Thymus (tissue), 11 donors: Measurements from ENCODE around the gene DZIP3. TPM values are rescaled to one million over a fixed set of nuclear protein-coding genes. Genes with fewer than 3 reads are reported as not detected.
"Not testable (repeated sequence)": the region's sequence is repeated elsewhere in the genome, so short reads cannot be mapped to it uniquely, and the experiment has no call there.

Source experiments
- DNase-seq, 9 donors: peaks; one replicate each; pipeline ENCODE4 v3.0.0-alpha.2; 2013; ENCODE audit warnings: low spot score in 9 of 9, low read depth in 6 of 9, missing footprints in 1 of 9
- H3K27ac ChIP-seq, 2 donors: one replicate each; pipeline ENCODE4 v1.5.1; 2013; ENCODE audit warnings: control low read depth in 1 of 2, low read depth in 1 of 2, low read length in 1 of 2, mild to moderate bottlenecking in 1 of 2, moderate library complexity in 1 of 2
- H3K27me3 ChIP-seq, 2 donors: one replicate each; pipeline ENCODE4 v1.5.1; 2013; ENCODE audit warnings: low read length in 1 of 2; ENCODE audit not compliant: control insufficient read depth in 2 of 2, insufficient read depth in 1 of 2
- H3K36me3 ChIP-seq, 2 donors: one replicate each; pipeline ENCODE4 v1.5.1; 2013; ENCODE audit warnings: low read length in 1 of 2, mild to moderate bottlenecking in 1 of 2, moderate library complexity in 1 of 2; ENCODE audit not compliant: control insufficient read depth in 2 of 2, insufficient read depth in 2 of 2
- H3K4me1 ChIP-seq, 2 donors: one replicate each; pipeline ENCODE4 v1.5.1; 2013; ENCODE audit warnings: low read length in 2 of 2; ENCODE audit not compliant: control insufficient read depth in 2 of 2, insufficient read depth in 2 of 2
- H3K4me3 ChIP-seq, 2 donors: one replicate each; pipeline ENCODE4 v1.5.1; 2013; ENCODE audit warnings: low read length in 2 of 2, control low read depth in 1 of 2, mild to moderate bottlenecking in 1 of 2
- H3K9me3 ChIP-seq, 2 donors: one replicate each; pipeline ENCODE4 v1.5.1; 2013; ENCODE audit warnings: low read length in 1 of 2, mild to moderate bottlenecking in 1 of 2; ENCODE audit not compliant: control insufficient read depth in 2 of 2, insufficient read depth in 1 of 2
- WGBS: extraction: QIAGEN DNeasy Blood & Tissue Kit; methylation state at CpG from one replicate; pipeline ENCODE4 v1.1.7; 2013; 5-methylcytosine and 5-hydroxymethylcytosine counted together
- polyA plus RNA-seq: library from polyadenylated mRNA; stranded (reverse); fragments of 200-250 nt; gene quantifications from one replicate; pipeline ENCODE4 v1.2.3, GENCODE V29; 2013
- total RNA-seq: library from RNA; stranded (reverse); fragments of 120-200 nt; gene quantifications from one replicate; pipeline ENCODE4 v1.2.4, GENCODE V29; 2013
- donor health status: healthy.

DZIP3 gene
- total and polyA plus RNA-seq, 2 donors: 12.7 to 13.4 TPM

DNA sequence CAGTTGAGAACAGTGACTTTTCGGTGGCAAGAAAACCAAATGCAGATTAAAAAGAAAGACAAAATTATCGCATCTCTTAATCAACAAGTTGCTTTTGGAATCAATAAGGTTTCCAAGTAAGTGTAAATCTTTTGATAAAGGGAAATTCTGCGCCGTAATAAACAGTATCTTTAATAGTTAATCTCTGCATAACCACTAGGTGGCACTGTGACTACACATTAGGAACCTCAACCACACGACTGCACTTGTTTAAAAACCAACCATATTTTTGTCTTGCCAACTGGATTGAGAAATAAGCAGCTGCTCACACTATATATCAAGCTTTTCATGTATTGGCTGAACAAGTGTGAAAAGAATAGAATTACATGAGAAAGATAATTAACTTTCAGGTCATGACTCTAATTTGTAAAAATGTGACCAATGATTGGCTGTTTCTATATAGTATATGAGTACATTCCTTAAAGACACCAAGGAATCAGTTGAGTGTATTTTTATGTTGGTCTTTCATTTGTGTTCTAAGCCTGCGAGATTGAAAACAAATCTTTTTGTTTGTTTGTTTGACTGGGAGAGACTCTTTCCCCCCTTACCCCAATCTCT, 72.7 kb downstream of the DZIP3 start:
- peak; percentile 30 to 84 (median 78) for DNase-seq
- Histone ChIP-seq H3K27me3 (no peaks in the 10 kb centered on the region), H3K4me1 (peaks cover 3 to 7% of the 10 kb centered on the region in 2 donors), H3K36me3 (no peaks in the 10 kb centered on the region), H3K9me3 (no peaks in the 10 kb centered on the region), H3K4me3 (no peak overlapping the region), H3K27ac (no peak overlapping the region)
- 29% methylated on average over 6 of the region's 6 CpGs for WGBS

DNA sequence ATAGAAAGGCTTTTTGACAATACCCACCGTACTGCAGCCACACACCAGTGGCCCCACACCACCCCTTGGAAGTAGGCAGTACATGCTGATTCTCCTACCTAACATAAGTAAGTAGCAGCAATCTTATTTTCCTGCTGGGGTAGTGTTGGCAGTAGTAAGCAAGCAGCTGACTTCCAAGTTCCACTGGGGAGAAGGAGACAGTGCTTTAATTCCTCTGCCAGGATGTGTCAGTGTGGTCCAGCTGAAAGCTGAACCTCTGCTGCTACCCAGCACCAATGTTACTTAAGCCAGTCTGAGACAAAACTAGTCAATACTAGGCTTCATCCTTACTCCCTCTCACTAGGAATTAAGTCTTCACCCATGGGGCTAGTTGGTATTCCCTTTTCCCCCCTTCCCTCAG, 74.7 kb downstream of the DZIP3 start:
- no peak for DNase-seq
- peaks cover 3 to 7% of the 10 kb centered on the region in 2 donors for H3K4me1 ChIP-seq
- 91% methylated on average over 1 of the region's 1 CpG for WGBS

DNA sequence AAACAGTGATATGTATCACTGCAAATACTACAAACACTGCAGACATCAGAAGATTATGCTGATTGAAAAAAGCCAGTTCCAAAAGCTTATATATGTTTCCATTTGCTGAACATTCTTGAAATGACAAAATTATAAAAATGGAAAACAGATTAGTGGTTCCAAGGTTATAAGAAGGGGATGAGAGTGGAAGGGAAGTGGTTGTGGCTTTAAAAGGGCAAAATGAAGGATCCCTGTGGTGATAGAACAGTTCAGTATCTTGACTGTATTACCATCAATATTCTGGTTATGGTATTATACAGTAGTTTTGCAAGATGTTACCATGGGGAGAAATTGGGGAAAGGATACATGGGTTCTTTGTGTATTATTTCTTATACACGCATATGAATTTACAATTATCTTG, 77.8 kb downstream of the DZIP3 start:
- Histone ChIP-seq H3K27ac (no peak overlapping the region), H3K4me3 (no peak overlapping the region), H3K27me3 (no peaks in the 10 kb centered on the region), H3K9me3 (no peaks in the 10 kb centered on the region), H3K4me1 (peaks cover 3 to 7% of the 10 kb centered on the region in 2 donors), H3K36me3 (no peaks in the 10 kb centered on the region)
- DNase-seq: no peak
- 0% methylated on average over 1 of the region's 1 CpG for WGBS

More for the DNA sequence above, 74.7 kb downstream of the DZIP3 start:
- no peaks in the 10 kb centered on the region for H3K36me3 ChIP-seq
- H3K4me3 ChIP-seq: no peak overlapping the region
- no peak overlapping the region for H3K27ac ChIP-seq
- no peaks in the 10 kb centered on the region for H3K27me3 ChIP-seq
- no peaks in the 10 kb centered on the region for H3K9me3 ChIP-seq

DNA sequence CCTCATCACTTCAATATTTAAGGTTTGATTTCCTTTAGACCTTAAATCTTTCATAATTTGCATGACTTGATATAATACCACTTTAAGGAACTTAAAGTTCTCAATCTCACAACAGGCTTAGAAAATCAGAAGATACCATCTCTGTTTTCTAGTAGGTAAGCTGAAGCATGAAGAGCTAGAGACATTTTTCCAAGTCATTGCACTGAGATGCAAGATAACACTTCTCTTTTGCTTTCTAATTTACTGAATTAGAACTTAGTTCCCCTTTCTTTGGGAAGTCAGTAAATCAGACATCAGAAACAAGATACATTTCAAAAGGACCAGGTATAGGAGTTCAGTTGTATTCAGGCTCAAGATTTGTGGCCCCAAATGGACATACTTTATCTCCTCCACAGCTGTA, 79.7 kb downstream of the DZIP3 start:
- Histone ChIP-seq H3K4me3 (no peak overlapping the region), H3K9me3 (no peaks in the 10 kb centered on the region), H3K27ac (no peak overlapping the region), H3K4me1 (peaks cover 4 to 7% of the 10 kb centered on the region in 2 donors), H3K36me3 (no peaks in the 10 kb centered on the region), H3K27me3 (no peaks in the 10 kb centered on the region)
- DNase-seq: peak in 1 of 9 donors; percentile 18

DNA sequence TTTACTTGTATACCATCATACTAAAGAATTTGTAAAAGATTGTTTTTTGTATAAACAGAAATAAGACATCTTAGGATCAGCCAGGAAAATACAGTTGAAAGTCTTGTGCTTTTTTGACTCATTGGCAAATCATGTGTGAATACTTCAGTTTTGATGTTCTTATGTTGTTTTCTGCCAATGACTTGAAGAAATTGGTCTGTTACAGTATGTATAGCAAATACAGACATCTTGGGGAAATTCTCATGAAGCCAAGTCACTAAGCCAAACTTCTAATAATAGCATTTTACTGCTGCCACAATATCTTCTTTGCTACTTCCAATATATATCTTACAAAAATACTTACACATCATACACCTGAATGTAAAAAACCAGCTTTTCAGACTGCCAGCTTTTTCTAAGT, 83.2 kb downstream of the DZIP3 start:
- Histone ChIP-seq H3K4me1 (peaks cover 2 to 3% of the 10 kb centered on the region in 2 donors), H3K27ac (no peak overlapping the region), H3K4me3 (no peak overlapping the region), H3K27me3 (no peaks in the 10 kb centered on the region), H3K36me3 (peaks cover 0 to under 1% of the 10 kb centered on the region in 2 donors), H3K9me3 (no peaks in the 10 kb centered on the region)
- no peak for DNase-seq

DNA sequence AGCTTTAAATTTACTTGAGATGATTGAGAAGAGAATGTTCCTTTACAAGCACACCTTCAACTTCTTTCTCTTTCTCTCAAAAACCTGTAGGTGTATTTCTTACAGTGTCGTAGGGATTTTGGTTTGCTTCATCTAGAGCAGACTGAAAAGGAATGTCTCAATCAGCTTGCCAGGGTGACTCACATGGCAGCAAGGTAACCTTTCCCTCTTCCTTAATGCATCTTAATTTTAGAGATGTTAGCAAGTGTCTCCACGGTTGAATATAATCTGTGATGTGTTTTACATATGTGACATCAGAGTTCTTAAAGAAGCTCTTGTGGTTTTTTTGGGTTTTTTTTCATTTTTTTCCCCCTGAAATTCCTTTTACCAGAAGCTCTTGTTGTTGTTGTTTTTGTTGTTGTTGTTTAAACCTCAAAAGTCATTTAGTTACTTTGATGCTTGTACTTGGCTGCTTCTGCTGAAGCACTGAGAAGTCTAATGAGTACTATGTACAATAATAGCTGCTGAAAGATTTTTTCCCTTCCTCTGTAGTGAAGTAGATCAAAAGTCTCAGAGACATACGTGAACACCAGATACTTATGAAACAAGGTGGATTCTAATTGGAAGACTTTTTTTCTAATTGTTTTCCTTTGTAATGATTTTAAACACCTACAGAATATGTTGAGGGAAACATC, 84.6 kb downstream of the DZIP3 start:
- 55% methylated on average over 3 of the region's 3 CpGs for WGBS
- Histone ChIP-seq H3K4me3 (no peak overlapping the region), H3K4me1 (peaks cover 2 to 3% of the 10 kb centered on the region in 2 donors), H3K9me3 (no peaks in the 10 kb centered on the region), H3K27ac (no peak overlapping the region), H3K27me3 (no peaks in the 10 kb centered on the region), H3K36me3 (peaks cover 2 to 4% of the 10 kb centered on the region in 2 donors)
- DNase-seq: peak in 2 of 9 donors; percentile 15

DNA sequence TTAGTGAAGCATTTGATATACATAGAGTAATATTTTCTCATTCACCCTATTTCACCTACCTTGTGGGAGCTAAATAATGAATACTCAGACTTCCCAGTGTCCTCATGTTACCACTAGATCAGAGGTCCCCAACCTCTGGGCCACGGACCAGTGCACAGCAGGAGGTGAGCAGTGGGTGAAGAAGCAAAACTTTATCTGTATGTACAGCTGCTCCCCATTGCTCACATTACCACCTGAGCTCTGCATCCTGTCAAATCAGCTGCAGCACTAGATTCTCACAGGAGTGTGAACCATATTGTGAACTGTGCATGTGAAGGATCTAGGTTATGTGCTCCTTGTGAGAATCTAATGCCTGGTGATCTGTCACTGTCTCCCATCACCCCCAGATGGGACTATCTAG, 88.3 kb downstream of the DZIP3 start:
- no peak for DNase-seq
- 97% methylated on average over 1 of the region's 1 CpG for WGBS
- no peaks in the 10 kb centered on the region for H3K27me3 ChIP-seq
- no peak overlapping the region for H3K4me3 ChIP-seq
- H3K4me1 ChIP-seq: peaks cover 2 to 3% of the 10 kb centered on the region in 2 donors
- no peak overlapping the region for H3K27ac ChIP-seq
- H3K9me3 ChIP-seq: no peaks in the 10 kb centered on the region
- H3K36me3 ChIP-seq: peaks cover 2 to 4% of the 10 kb centered on the region in 2 donors

DNA sequence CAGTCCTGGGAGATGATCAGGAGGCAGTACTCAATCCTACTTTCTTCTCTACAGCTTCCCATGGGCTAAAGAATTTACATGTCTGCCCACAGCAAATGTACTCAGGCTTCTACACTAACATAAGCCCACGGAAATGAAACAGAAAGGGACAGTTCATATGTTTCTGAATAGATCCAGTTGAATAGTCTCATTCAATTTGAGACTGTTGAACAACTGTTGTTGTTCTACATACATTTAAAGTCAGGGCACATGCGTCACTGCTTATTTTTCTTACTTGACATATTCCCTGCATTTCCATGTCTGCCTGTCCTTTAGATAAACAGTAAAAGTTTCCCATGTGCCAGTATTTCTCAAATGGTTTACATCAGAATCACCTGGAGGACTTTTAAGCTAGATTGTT, 102.8 kb downstream of the DZIP3 start:
- DNase-seq, H3K27ac ChIP-seq, H3K4me1 ChIP-seq, H3K9me3 ChIP-seq, H3K4me3 ChIP-seq, H3K36me3 ChIP-seq, H3K27me3 ChIP-seq: not testable (repeated sequence)
- WGBS: 97% methylated on average over 2 of the region's 2 CpGs

DNA sequence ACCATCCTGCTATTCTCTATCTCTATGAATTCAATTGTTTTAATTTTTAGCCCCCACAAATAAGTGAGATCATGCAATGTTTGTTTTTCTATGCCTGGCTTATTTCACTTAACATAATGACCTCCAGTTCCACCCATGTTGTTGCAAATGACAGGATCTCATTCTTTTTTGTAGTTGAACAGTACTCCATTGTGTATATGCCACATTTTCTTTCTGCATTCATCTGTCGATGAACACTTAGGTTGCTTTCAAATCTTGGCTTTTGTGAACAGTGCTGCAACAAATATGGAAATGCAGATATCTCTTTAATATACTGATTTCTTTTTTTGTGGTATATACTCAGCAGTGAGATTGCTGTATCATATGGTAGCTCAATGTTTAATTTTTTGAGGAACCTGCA, 108.9 kb downstream of the DZIP3 start:
- Histone ChIP-seq H3K36me3 (no peaks in the 10 kb centered on the region), H3K9me3 (no peaks in the 10 kb centered on the region), H3K4me1 (no peaks in the 10 kb centered on the region), H3K27ac (no peak overlapping the region), H3K27me3 (no peaks in the 10 kb centered on the region), H3K4me3 (no peak overlapping the region)
- no peak for DNase-seq
- 97% methylated on average over 1 of the region's 1 CpG for WGBS
